Dendritic cell treated with granulocyte-macrophage colony-stimulating factor and Interleukin-4, amounts not matched to agents 40 ng/mL and 50 ng/mL, for 4 days (primary cell): ENCODE results near the gene RBPJ.
"Not testable (repeated sequence)": the region's sequence is repeated elsewhere in the genome, so short reads cannot be mapped to it uniquely, and the experiment has no call there.

ENCODE experiments used
- H3K27ac Mint-ChIP-seq: one replicate; pipeline ENCODE4 v1.8.0; 2022; ENCODE audit warnings: mild to moderate bottlenecking, mixed read lengths
- H3K27me3 Mint-ChIP-seq: one replicate; pipeline ENCODE4 v1.8.0; 2022; ENCODE audit warnings: mild to moderate bottlenecking, mixed read lengths
- H3K36me3 Mint-ChIP-seq: one replicate; pipeline ENCODE4 v1.8.0; 2022; ENCODE audit warnings: low read depth, mixed read lengths
- H3K4me1 Mint-ChIP-seq: one replicate; pipeline ENCODE4 v1.8.0; 2022; ENCODE audit warnings: low read depth, mixed read lengths
- H3K4me3 Mint-ChIP-seq: one replicate; pipeline ENCODE4 v1.8.0; 2022; ENCODE audit warnings: mild to moderate bottlenecking, moderate library complexity, mixed read lengths
- H3K9me3 Mint-ChIP-seq: one replicate; pipeline ENCODE4 v1.8.0; 2022; ENCODE audit warnings: mixed read lengths
- intact Hi-C: fragments of 100-400 bp; cut with micrococcal nuclease; formaldehyde crosslinking; loops from one replicate; pipeline ENCODE4 v1.15.0; 2022

The RBPJ gene

GRCh38 chr4:26315316-26315932 is 5.4 kb upstream of the RBPJ start:
- H3K4me1 Mint-ChIP-seq, result peaks cover 32% of the 10 kb centered on the region
- H3K9me3 Mint-ChIP-seq, result peaks cover 39% of the 10 kb centered on the region
- not testable (repeated sequence) for H3K4me3 Mint-ChIP-seq

GRCh38 chr4:26317766-26318165 is 3.0 kb upstream of the RBPJ start:
- H3K9me3 Mint-ChIP-seq, result peaks cover 39% of the 10 kb centered on the region
- no peaks in the 10 kb centered on the region for H3K27me3 Mint-ChIP-seq
- H3K4me1 Mint-ChIP-seq, result peaks cover 27% of the 10 kb centered on the region
- no peak overlapping the region for H3K4me3 Mint-ChIP-seq
- peaks cover 68% of the 10 kb centered on the region for H3K36me3 Mint-ChIP-seq
- intact Hi-C loops, result loop anchor here (2.0 to 5.0 kb wide), 2 partner anchors 15 to 45 kb away; no protein-coding TSS in a partner anchor
- H3K27ac Mint-ChIP-seq, result peak overlapping the region; percentile 98

More at GRCh38 chr4:26315316-26315932, 5.4 kb upstream of the RBPJ start:
- Mint-ChIP-seq H3K27ac (peak overlapping the region; percentile 33), H3K36me3 (peaks cover 47% of the 10 kb centered on the region)
- intact Hi-C loops, result loop anchor here (5.0 kb wide), 1 partner anchor 43 kb away; no protein-coding TSS in a partner anchor
- H3K27me3 Mint-ChIP-seq, result not testable (repeated sequence)

DNA sequence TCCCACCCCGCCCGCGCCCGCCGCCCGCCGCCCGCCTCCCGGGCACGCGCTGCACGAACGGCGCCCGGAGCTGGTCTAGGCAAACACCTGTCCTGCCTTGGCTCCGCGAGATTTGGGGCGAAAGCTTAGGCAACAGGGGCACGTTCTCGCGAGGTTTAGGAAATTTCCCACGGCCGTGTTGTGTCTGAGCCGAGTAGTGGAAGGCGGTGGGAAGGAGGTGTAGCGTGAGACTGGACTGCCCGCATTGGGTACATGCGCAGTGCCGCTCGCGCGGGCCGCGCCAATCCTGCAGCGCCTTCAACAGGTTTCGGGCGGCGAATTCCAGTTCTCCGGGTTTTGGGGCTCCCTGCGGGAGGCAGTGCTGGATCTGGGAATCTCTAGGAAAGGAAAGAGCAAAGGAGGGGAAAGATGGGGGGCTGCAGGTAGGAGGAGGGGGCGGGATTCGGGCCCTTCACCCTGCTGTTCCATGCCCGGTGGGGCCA is 1.3 kb upstream of the RBPJ start:
- H3K4me1 Mint-ChIP-seq, result peaks cover 42% of the 10 kb centered on the region
- no peaks in the 10 kb centered on the region for H3K27me3 Mint-ChIP-seq
- H3K36me3 Mint-ChIP-seq, result peaks cover 76% of the 10 kb centered on the region
- H3K27ac Mint-ChIP-seq, result peak overlapping the region; percentile 98
- peak overlapping the region; percentile 94 for H3K4me3 Mint-ChIP-seq
- H3K9me3 Mint-ChIP-seq, result peaks cover 34% of the 10 kb centered on the region
- intact Hi-C loops, result loop anchor here (1.0 to 5.0 kb wide), 4 partner anchors 17 to 80 kb away; no protein-coding TSS in a partner anchor

- intact Hi-C loops, result loop anchor here (1.0 to 10.0 kb wide), 9 partner anchors 17 to 395 kb away; no protein-coding TSS in a partner anchor
- peaks cover 77% of the 10 kb centered on the region for H3K36me3 Mint-ChIP-seq
- peak overlapping the region; percentile 94 for H3K4me3 Mint-ChIP-seq
- peaks cover 47% of the 10 kb centered on the region for H3K4me1 Mint-ChIP-seq
- H3K27me3 Mint-ChIP-seq, result no peaks in the 10 kb centered on the region
- peaks cover 28% of the 10 kb centered on the region for H3K9me3 Mint-ChIP-seq
- H3K27ac Mint-ChIP-seq, result peak overlapping the region; percentile 98
These were observed 771 bp upstream of the RBPJ start for GRCh38 chr4:26319949-26320537.

DNA sequence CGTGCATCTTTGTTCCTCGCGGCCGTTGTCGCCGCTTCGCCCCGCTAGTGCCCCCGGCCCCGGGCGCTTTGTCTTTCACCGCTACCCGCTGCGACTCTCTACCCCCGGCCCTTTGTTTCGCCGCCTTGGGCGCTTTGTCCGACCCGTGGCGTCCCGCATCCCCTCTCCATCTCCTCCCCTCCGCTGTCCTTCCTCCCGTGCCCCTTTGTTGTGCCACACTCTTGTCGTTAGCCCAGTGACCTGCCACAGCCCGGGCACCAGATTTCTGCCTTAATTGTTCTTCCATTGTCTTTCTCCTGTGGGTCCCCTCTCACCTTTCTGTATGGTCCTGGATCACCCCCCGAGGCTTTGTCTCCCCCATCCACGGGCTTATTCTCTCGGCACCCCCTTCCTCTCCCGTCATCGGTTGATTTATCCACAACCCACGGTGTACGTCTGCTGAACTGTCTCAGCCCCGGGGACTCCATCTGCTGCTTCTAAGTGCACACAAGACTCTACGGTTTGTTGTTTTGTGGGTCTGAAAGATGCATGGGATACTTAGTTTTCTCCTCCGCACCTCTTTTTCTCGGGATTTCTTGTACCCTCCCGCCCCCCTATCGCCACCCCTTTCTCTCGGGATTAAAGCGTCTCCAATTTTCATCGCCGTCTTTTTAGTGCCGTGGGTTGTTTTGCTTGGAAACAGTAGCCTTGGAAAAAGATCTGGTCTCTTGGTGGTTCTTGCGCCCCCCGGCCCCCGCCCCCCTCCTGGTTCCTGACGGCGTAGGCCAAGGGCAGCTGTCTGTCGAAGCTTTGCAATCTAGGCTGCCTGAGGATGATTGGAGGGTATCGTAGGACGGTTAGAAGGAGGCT is 783 bp downstream of the RBPJ start:
- Mint-ChIP-seq H3K9me3 (peaks cover 20% of the 10 kb centered on the region), H3K27me3 (no peaks in the 10 kb centered on the region), H3K27ac (peak overlapping the region; percentile 98), H3K4me1 (peaks cover 50% of the 10 kb centered on the region), H3K4me3 (peak overlapping the region; percentile 94), H3K36me3 (peaks cover 72% of the 10 kb centered on the region)
- intact Hi-C loops, result loop anchor here (2.0 to 10.0 kb wide), 5 partner anchors 159 to 397 kb away; no protein-coding TSS in a partner anchor

DNA sequence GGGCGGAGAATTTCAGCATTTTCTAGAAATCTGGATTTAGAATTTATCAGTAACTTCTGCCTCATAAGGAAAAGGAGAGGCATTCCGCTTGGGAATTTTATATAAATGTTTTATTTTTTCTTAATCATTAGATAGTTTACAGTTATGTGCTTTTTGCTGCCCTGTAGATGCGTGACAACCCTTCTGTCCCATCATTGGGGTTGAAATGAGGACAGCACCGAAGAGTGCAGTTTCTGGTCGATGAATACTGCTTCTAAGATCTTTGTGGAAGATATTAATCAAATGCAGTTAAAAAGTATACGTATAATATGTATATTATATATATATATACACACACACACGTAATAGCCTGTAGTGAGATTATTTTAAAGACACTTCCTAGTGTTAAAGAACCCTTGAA is 1.5 kb downstream of the RBPJ start:
- peak overlapping the region; percentile 98 for H3K27ac Mint-ChIP-seq
- peaks cover 51% of the 10 kb centered on the region for H3K4me1 Mint-ChIP-seq
- H3K9me3 Mint-ChIP-seq, result peaks cover 13% of the 10 kb centered on the region
- H3K4me3 Mint-ChIP-seq, result peak overlapping the region; percentile 94
- H3K27me3 Mint-ChIP-seq, result no peaks in the 10 kb centered on the region
- H3K36me3 Mint-ChIP-seq, result peaks cover 66% of the 10 kb centered on the region
- intact Hi-C loops, result loop anchor here (2.0 to 10.0 kb wide), 5 partner anchors 160 to 398 kb away; no protein-coding TSS in a partner anchor

DNA sequence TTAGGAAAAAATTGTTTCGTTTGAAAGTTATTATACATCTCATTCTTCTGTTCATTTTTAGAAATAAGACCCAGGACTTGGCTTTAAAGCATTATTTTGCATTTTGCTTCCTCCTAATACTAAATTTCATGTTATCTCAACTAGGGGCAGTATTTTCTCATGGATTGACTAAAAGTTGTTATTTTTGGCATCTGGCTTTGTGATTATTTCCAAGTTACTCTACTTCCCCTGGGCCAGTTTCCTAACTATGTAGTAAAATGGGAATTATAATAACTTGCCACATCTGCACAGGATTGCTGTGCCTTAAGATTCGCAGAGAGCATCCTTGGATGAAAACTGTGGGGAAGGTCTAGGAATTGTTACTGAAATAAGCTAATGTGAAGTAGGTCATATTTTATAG is 3.0 kb downstream of the RBPJ start:
- peak overlapping the region; percentile 94 for H3K4me3 Mint-ChIP-seq
- H3K4me1 Mint-ChIP-seq, result peaks cover 54% of the 10 kb centered on the region
- intact Hi-C loops, result loop anchor here (1.0 to 10.0 kb wide), 7 partner anchors 162 to 399 kb away; no protein-coding TSS in a partner anchor
- H3K27me3 Mint-ChIP-seq, result no peaks in the 10 kb centered on the region
- peak overlapping the region; percentile 98 for H3K27ac Mint-ChIP-seq
- no peaks in the 10 kb centered on the region for H3K9me3 Mint-ChIP-seq
- peaks cover 63% of the 10 kb centered on the region for H3K36me3 Mint-ChIP-seq

GRCh38 chr4:26325191-26325590 is 4.4 kb downstream of the RBPJ start:
- Mint-ChIP-seq H3K4me1 (peaks cover 60% of the 10 kb centered on the region), H3K36me3 (peaks cover 65% of the 10 kb centered on the region), H3K9me3 (no peaks in the 10 kb centered on the region), H3K4me3 (peak overlapping the region; percentile 76), H3K27ac (peak overlapping the region; percentile 98), H3K27me3 (no peaks in the 10 kb centered on the region)
- intact Hi-C loops, result loop anchor here (2.0 to 10.0 kb wide), 2 partner anchors 296 to 400 kb away; no protein-coding TSS in a partner anchor

DNA sequence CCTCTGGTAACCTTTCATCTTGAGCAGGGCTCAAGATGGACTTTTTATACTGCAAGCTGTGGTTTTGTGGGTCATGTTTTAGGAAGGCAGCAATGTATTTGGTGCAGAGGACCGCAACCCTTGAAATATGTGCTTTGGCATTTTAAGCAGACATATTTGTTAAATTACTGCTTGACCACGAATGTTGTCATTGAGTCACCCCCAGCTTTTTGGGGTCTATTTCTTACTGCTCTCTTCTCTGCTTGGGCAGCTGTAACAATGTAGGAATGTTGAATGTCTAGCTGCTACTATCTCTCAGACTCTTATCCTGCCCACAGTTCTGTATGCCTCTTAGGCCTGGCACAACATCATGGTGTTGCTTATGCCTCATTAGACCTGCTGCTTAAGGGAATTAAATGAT is 6.0 kb downstream of the RBPJ start:
- Mint-ChIP-seq H3K9me3 (no peaks in the 10 kb centered on the region), H3K27ac (peak overlapping the region; percentile 54), H3K36me3 (peaks cover 63% of the 10 kb centered on the region), H3K4me1 (peaks cover 76% of the 10 kb centered on the region), H3K4me3 (peak overlapping the region; percentile 44), H3K27me3 (no peaks in the 10 kb centered on the region)
- intact Hi-C loops, result loop anchor here (10.0 kb wide), 1 partner anchor 402 kb away; no protein-coding TSS in a partner anchor

- Mint-ChIP-seq H3K9me3 (no peaks in the 10 kb centered on the region), H3K4me3 (peak overlapping the region; percentile 23), H3K27ac (peak overlapping the region; percentile 55), H3K36me3 (peaks cover 56% of the 10 kb centered on the region), H3K4me1 (peaks cover 76% of the 10 kb centered on the region), H3K27me3 (no peaks in the 10 kb centered on the region)
- intact Hi-C loops, result loop anchor here (1.0 to 5.0 kb wide), 2 partner anchors 37 to 80 kb away; no protein-coding TSS in a partner anchor
These were observed 9.5 kb downstream of the RBPJ start for GRCh38 chr4:26330186-26330787.

GRCh38 chr4:26330946-26331345 is 10.1 kb downstream of the RBPJ start:
- peak overlapping the region; percentile 39 for H3K4me3 Mint-ChIP-seq
- peaks cover 77% of the 10 kb centered on the region for H3K4me1 Mint-ChIP-seq
- no peaks in the 10 kb centered on the region for H3K27me3 Mint-ChIP-seq
- H3K36me3 Mint-ChIP-seq, result peaks cover 61% of the 10 kb centered on the region
- intact Hi-C loops, result loop anchor here (1.0 to 5.0 kb wide), 2 partner anchors 36 to 79 kb away; no protein-coding TSS in a partner anchor
- peak overlapping the region; percentile 55 for H3K27ac Mint-ChIP-seq
- H3K9me3 Mint-ChIP-seq, result no peaks in the 10 kb centered on the region

GRCh38 chr4:26331380-26331950 is 10.7 kb downstream of the RBPJ start:
- H3K9me3 Mint-ChIP-seq, result no peaks in the 10 kb centered on the region
- peak overlapping the region; percentile 39 for H3K4me3 Mint-ChIP-seq
- intact Hi-C loops, result loop anchor here (5.0 kb wide), 1 partner anchor 36 kb away; no protein-coding TSS in a partner anchor
- H3K27ac Mint-ChIP-seq, result peak overlapping the region; percentile 55
- H3K4me1 Mint-ChIP-seq, result peaks cover 83% of the 10 kb centered on the region
- no peaks in the 10 kb centered on the region for H3K27me3 Mint-ChIP-seq
- peaks cover 67% of the 10 kb centered on the region for H3K36me3 Mint-ChIP-seq
